HG03097 (cell line): ENCODE results near the gene ANO8.

ENCODE experiments used
- ATAC-seq: cut with Tn5 transposase; IDR thresholded peaks from one replicate; pipeline ENCODE4 v1.9.1; 2021; ENCODE audit not compliant: unreplicated experiment, low FRiP score

ANO8 gene

GRCh38 chr19:17329366-17330261 lies 5.0 kb downstream of the ANO8 start:
- no peak for ATAC-seq

GRCh38 chr19:17328517-17329365 lies 5.9 kb downstream of the ANO8 start:
- ATAC-seq = no peak

- ATAC-seq = no peak
Measured at GRCh38 chr19:17327654-17328516, 6.8 kb downstream of the ANO8 start.

GRCh38 chr19:17327068-17327653 lies 7.5 kb downstream of the ANO8 start:
- ATAC-seq = no peak

GRCh38 chr19:17326595-17326966 lies 8.1 kb downstream of the ANO8 start:
- ATAC-seq = no peak

- no peak for ATAC-seq
Measured at GRCh38 chr19:17325881-17326594, 8.6 kb downstream of the ANO8 start.

GRCh38 chr19:17325133-17325532 lies 9.5 kb downstream of the ANO8 start:
- ATAC-seq = no peak

- no peak for ATAC-seq
Measured at GRCh38 chr19:17324357-17325114, 10.1 kb downstream of the ANO8 start.

- no peak for ATAC-seq
Measured at GRCh38 chr19:17323964-17324332, 10.7 kb downstream of the ANO8 start.

- ATAC-seq = no peak
Measured at GRCh38 chr19:17323300-17323963, 11.2 kb downstream of the ANO8 start.

GRCh38 chr19:17322854-17323253 lies 11.8 kb downstream of the ANO8 start:
- ATAC-seq = no peak

- ATAC-seq = no peak
Measured at GRCh38 chr19:17321655-17322489, 12.8 kb downstream of the ANO8 start.

GRCh38 chr19:17320435-17320834 lies 14.2 kb downstream of the ANO8 start:
- no peak for ATAC-seq

- no peak for ATAC-seq
Measured at GRCh38 chr19:17319473-17320238, 15.0 kb downstream of the ANO8 start.

GRCh38 chr19:17318966-17319365 lies 15.7 kb downstream of the ANO8 start:
- no peak for ATAC-seq

- ATAC-seq = no peak
Measured at GRCh38 chr19:17314007-17314593, 20.6 kb downstream of the ANO8 start.
